GM21786 (cell line): ENCODE data around the gene MYT1.
"Not testable (repeated sequence)": the region's sequence is repeated elsewhere in the genome, so short reads cannot be mapped to it uniquely, and the experiment has no call there.

Experiments used
- ATAC-seq: cut with Tn5 transposase; IDR thresholded peaks from one replicate; pipeline ENCODE4 v1.9.1; 2021; ENCODE audit not compliant: unreplicated experiment

The MYT1 gene

DNA sequence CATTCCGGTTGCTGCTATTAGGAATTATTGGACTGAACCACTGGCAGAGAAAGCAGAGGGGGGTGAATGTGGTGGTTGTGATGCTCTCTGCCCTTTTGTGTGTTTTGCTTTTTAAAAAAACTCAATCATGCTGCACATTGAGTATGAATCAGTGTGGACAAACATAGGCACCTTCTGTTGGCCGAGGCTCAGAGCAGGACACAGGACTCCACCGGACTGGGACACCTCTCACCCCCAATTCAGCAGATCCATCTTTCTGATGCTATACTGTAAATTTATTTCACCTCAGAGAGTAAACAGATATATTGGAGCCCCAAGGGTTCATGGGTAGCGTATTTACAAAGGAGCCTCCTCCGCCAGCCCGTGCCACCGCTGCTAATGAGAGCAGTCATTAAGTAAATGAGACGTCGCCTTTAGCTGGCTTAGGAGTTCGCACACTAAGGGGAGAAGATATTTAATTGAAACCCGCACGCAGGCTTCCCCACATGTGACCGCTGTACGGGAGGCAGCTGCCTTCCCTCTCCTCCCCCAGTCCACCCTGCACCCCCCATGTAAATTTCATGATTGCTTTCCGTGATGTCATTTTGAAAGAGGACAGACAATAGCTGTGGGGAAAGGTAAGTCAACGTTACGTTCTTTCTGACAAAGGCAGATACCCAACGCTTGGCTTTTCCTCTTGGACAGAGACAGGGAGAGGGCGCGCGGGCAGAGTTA, at the start of gene MYT1:
Gene MYT1, plus strand, starts transcription at position 330 of the 714 bp plus-strand sequence. CDS start 34,410 bp downstream, outside the sequence.
- ATAC-seq = no peak

DNA sequence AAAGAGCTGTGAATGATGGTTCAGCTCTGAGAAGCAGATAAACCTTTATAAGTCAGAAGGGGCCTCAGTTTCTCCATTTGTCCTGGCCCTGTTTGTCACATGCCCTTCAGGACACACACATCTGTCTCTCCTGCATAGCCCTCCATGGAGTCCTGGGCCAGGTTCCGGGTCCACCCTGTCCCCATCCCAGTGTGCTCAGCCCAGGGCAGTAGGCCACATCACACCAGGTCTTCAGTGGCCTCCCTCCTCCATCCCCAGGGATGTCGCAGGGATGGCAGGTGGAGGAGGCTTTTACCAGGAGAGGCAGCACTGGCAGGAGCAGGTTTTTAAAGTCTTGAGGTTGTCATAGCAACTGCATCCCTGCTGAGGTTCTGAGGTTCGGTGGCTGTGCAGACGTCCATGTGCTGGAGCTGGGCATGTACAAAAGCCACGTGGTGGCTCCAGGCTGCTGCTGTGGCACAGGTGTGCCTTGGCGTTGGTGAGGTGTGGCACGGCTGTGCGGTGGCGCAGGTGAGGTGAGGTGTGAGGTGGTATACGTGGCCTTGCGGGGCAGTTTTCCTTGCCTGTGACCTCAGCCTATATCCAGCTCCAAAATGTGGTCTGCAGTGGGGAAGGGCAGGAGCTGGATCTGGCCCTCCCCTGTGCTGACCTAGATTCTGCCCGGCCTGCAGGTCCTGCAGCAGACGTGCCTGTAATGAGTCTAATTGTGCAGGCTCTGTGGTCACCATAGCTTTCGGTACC, 48.9 kb upstream of the MYT1 start:
- ATAC-seq = no peak

DNA sequence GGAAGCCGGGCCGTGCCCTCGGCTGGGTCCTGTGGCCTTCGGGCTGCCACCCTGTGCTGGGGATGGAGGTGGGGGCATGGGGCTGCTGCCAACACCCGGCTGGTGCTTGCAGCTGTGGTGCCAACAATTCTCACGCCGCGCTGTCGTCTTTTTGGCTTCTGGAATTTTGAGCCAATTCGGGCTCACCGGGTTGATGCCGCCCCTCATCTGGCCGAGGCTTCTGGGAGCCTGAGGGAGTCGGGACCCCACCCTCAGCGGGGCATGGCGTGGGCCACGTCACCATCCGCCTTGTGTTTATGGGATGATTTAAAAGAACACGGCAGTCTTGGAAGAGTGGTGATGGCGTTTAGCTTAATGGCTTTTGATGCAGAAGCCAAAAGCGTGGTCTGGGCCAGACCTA, 48.2 kb upstream of the MYT1 start:
- no peak for ATAC-seq

DNA sequence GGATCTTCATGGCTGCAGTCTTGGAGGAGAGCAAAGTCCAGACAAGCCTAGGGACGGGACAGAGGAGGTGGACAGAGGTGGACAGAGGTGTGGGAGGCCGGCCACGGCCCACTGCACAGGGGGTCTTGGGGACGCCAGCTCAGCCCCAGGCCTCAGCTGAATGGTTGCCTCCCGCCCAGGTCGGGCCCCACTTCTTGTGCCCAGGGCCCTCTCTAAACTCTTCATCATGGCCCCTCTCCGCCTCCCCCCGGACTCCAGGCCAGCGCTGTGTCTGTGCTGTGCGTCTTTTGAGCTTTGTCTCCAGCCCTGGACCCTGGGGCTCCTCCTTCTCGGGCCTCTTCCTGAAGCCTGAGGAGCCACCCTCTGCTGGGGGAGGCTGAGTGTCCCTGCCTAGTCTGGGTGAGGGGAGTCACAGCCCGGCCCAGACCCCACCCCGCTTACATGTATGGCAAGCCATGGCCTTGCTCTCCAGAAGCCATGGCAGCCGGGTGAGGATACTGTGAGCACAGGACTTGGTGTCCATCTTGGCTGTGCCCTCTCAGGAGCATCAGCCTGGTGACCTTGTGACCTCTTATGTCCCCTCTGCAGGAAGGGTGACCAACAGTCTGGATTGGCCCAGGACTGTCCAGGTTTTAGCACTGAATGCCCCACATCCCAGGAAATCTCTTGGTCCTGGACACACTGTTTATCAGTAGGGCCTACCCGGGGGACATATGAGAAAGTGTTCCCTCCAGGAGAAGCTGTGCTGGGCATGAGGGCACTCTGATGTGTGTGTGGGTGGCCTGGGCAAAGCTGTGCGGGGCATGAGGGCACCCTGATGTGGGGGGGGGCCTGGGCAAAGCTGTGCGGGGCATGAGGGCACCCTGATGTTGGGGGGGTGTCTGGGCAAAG, 47.5 kb upstream of the MYT1 start:
- ATAC-seq = no peak

DNA sequence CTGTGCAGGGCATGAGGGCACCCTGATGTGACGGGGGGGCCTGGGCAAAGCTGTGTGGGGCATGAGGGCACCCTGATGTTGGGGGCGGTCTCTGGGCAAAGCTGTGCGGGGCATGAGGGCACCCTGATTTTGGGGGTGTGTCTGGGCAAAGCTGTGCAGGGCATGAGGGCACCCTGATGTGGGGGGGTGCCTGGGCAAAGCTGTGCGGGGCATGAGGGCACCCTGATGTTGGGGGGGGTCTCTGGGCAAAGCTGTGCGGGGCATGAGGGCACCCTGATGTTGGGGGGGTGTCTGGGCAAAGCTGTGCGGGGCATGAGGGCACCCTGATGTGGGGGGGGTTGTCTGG, 46.8 kb upstream of the MYT1 start:
- ATAC-seq = not testable (repeated sequence)

DNA sequence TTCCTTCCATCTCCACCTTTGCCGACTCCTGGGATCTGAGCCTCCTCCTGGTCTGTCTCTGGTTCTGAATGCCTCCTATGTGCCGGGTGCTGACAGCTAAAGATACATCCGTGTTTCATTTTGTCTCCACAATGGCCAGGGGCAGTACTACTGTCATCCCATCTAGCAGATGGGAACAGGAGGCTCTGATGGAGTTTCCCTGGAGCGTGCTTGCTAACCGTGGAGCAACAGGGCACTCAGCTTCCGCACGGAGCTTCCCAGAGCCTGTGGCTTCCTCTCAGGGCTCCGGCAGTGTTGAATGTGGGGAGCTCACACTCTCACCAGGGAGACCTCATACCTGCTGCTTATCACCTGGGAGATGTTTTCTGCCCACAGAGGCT, 45.0 kb upstream of the MYT1 start:
- no peak for ATAC-seq

DNA sequence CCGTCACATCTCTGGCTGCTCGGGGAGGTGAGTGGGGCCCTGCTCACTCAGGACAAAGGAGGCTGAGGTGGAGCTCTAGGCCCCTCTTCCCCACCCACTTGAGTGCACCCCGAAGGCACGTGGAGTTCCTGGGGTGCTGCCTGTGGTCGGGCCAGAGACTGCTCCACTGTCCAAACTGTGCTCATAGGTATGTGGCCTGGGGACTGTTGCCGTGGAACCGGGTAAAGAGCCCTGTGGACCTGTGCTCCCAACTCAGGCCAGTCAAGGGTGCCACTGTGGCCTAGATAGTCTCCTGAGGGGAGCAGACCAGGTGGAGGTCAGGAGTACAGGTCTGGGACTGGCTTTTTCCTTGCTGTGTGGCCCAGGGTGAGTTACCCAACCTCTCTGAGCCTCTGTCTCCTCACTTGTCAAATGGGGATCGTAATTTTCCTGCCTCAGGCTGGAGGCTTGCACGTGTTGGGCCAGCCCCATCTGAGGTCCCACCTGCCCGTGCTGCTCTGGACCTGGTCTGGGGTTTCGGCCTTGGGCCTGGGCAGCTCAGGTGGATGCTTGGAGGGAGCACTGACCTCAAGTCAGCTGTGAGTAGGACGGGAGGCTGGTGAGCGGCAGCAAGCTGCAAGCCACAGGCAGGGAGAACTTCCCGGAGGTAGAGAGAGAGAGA, 44.4 kb upstream of the MYT1 start:
- ATAC-seq = no peak

DNA sequence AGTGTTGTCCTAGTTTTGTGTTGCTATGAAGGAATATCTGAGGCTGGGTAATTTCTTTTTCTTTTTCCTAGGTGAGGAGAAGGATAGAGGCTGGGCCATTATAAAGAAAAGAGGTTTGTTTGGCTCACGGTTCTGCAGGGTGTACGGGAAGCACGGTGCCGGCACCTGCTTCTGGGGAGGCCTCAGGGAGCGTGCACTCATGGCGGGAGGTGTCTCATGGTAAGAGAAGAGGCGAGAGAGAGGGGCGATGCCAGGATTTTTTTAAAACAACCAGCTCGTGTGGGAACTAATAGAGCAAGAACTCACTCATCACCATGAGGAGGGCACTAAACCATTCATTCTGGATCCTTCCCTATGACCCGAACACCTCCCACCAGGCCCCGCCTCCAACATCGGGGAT, 42.7 kb upstream of the MYT1 start:
- no peak for ATAC-seq

DNA sequence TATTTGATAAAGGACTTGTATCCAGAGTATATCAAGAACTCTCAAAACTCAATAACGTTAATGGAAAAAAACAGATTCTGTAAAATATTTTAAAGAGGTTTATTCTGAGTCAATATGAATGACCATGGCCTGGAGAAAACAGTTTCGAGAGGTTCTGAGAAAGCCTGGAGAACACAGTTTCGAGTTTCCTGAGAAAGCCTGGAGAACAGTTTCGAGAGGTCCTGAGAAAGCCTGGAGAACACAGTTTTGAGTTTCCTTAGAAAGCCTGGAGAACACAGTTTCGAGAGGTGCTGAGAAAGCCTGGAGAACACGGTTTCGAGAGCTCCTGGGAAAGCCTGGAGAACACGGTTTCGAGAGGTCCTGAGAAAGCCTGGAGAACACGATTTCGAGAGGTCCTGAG, 41.3 kb upstream of the MYT1 start:
- not testable (repeated sequence) for ATAC-seq

DNA sequence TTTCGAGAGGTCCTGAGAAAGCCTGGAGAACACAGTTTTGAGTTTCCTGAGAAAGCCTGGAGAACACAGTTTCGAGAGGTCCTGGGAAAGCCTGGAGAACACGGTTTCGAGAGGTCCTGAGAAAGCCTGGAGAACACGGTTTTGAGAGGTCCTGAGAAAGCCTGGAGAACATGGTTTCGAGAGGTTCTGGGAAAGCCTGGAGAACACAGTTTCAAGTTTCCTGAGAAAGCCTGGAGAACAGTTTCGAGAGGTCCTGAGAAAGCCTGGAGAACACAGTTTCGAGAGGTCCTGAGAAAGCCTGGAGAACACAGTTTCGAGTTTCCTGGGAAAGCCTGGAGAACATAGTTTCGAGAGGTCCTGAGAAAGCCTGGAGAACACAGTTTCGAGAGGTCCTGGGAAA, 40.7 kb upstream of the MYT1 start:
- not testable (repeated sequence) for ATAC-seq

DNA sequence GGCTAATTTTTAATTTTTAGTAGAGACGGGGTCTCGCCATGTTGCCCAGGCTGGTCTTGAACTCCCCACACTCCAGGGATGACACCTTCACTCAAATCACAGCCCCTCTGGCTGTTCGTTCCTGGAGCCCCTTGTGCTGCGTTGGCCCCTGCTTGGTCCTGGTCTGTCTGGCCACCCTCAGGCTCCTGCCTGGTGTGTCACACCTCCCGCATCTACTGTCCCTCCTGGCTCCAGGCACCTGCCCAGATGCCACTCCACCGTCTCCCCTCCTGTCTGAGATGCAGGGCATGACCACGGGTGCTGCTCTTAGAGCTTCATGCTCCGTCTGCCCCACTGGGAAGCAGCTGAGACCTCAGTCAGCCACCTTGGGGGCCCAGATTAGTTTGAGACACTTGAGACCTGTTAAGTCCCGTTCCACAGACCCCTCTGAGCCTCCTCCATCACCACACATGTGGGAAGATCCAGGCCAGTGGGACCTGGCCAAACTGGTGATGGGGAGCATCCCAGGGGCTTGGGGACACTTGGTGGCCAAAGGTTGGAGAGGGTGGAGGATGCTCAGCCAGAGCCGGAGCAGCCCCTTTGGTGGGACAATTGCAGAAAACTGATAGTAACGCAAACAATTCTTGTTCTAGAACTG, 35.0 kb upstream of the MYT1 start:
- no peak for ATAC-seq

DNA sequence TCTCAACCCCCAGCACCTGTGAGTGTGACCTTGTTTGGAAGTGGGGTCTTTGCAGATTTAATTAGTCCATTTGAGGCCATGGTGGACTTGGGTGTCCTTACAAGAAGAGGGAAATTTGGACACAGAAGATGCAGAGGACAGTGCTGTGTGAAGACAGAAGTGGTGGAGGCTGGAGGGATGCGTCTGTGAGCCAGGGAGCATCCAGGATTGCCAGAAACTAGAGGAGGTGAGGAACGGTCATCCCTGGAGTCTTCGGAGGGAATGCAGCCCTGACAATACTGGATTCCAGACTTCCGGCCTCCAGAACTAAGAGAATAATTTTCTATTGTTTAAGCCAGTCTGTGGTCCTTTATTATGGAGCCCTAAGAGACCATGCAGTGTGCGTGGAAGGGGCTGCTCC, 34.0 kb upstream of the MYT1 start:
- no peak for ATAC-seq

DNA sequence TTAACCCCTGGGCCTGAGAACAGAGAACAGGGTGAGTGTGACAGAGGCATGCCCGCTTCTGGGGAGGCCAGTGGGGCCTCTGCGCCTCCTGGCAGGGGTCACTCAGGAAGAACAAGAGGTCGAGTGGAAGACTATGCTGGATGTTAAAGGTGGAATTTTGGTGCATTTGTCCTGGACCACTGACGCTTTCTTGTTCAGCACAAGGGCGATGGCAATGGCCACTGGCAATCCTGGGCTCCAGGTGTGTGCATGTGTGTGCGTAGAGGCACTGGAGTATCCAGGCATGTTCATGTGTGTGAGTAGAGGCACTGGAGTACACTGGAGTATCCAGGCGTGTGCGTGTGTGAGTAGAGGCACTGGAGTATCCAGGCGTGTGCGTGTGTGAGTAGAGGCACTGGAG, 33.4 kb upstream of the MYT1 start:
- no peak for ATAC-seq

DNA sequence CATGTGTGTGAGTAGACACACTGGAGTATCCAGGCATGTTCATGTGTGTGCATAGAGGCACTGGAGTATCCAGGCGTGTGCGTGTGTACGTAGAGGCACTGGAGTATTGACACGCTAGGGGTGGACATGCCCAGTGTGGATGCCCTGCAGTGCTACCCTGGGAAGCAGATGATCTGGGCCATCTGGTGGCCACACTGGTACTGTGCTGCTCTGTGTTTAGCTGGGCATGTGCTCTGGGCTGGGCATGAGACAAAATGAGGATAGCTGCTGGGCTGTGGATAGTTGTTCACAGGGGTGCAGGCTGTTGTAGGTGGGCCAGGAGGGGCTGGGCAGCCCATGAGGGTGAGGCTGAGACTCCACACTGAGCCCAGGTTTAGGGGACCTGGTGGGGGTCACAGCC, 32.8 kb upstream of the MYT1 start:
- ATAC-seq = no peak

DNA sequence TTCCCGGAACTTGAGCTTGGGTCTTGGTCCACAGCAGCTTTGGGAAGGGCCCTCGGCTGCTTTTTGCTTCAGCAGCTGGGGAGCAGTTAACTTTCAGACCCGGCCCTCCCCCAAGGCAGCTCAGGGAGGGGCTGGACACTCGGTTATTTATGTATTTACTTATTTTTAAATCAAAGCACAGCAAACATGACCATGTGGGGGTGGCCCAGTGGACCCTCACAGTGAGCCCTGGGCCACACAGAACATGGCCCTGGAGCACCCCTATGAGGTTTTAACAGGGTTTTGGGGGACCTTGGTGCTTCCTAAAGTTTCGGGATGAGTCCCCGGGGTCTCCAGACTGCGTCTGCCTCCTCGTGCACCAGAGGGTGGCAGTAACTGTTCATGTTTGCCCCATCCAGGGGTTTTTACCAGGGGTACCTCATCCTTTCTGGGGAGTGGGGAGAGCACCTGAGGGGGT, 30.3 kb upstream of the MYT1 start:
- no peak for ATAC-seq

DNA sequence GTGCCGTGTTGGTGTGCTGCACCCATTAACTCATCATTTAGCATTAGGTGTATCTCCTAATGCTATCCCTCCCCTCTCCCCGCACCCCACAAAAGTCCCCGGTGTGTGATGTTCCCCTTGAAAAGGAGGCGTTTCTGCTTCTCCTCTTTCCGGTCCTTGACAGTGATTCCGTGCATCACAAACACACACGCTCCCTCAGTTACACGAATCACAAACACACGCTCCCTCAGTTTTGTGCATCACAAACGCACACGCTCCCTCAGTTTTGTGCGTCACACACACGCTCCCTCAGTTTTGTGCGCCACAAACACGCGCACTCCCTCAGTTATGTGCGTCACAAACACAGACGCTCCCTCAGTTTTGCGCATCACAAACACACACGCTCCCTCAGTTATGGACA, 29.5 kb upstream of the MYT1 start:
- ATAC-seq = not testable (repeated sequence)

DNA sequence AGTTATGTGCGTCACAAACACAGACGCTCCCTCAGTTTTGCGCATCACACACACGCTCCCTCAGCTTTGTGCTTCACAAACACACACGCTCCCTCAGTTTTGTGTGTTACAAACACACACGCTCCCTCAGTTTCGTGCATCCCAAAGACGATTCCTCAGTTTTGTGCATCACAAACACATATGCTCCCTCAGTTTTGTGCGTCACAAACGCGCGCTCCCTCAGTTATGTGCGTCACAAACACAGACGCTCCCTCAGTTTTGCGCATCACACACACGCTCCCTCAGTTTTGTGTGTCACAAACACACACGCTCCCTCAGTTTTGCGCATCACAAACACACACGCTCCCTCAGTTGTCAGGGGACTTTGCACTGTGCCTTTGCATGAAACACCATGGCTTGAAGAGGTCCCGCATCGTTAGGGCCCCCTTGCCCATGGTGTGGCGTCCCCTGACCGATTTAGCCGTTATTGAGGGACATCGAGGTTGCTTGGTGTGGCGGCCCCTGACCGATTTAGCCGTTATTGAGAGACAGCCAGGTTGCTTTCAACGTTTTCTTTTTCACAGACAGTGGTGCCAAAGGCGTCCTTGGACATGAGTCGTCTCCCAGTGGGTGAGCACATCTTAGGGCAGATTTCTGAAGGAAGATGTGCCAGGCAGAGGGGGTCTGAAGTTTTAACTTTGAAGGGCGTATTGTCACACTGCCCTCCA, 28.1 kb upstream of the MYT1 start:
- no peak for ATAC-seq

DNA sequence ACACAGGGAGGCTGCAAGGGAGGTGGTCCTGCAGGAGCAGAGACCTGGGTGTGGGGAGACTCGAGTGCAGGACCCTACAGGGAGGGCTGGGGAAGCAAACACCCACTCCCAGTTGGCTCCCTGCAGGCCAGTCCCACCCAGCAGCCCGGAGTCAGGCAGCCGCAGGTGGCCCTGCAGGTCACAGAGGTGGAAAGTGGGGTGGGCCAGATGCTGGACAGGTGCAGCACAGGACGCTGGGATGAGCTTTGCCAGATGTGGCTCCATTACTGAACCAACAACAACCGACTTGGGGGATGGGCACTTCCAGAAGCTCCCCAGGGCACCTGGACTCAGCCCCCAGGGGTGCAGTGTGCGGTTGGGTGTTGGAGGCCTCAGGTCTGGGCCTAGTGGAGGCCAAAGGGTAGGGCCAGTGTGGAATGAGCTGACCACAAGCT, 26.6 kb upstream of the MYT1 start:
- no peak for ATAC-seq

DNA sequence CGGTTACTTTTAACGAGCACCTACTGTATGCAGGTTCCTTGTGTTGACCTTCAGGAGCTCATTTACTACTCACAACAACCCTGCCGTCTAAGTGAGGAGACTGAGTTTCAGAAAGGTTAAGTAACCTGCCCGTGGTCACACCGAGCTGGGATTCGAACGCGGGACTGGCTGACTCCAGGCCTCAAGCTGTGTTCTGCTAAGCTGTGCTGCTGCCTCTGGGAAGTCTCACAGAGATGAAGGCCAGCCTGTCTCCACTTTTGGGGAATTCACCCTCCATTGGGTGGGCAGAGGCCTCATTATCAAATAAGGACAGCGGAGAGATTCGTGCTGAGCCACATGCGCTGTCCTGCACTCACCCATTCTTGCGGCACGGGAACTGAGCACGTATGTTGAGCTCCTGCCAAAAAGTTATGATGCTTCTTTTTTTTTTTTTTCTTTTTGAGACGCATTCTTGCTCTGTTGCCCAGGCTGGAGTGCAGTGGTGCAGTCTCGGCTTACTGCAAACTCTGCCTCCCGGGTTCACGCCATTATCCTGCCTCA, 25.9 kb upstream of the MYT1 start:
- ATAC-seq = no peak
